Skeletal muscle cell (primary cell): ENCODE data around the gene KLK6.

Source experiments
- DNase-seq: peaks from one replicate; pipeline ENCODE4 v3.0.0-alpha.2; 2010; ENCODE audit warnings: low read depth
- H3K4me3 ChIP-seq: 2 replicates; pipeline ENCODE4 v1.5.1; 2011; ENCODE audit warnings: low read depth, mild to moderate bottlenecking, control low read depth, low read length, moderate library complexity

The KLK6 gene

GRCh38 chr19:50969413-50969760 lies at the start of gene KLK6:
KLK6 (minus strand) TSS chr19:50969591; CDS start chr19:50968104, 1,487 bp downstream.
- DNase-seq = no peak
- H3K4me3 ChIP-seq = no peak within 1 kb of the TSS

- no peak overlapping the region for H3K4me3 ChIP-seq
- no peak for DNase-seq
Observed at GRCh38 chr19:51018745-51019543, 49.6 kb upstream of the KLK6 start.

GRCh38 chr19:51016798-51017683 lies 47.6 kb upstream of the KLK6 start:
- no peak for DNase-seq
- peak overlapping the region; percentile 17 for H3K4me3 ChIP-seq

GRCh38 chr19:51015691-51016267 lies 46.4 kb upstream of the KLK6 start:
- no peak overlapping the region for H3K4me3 ChIP-seq
- DNase-seq = no peak

GRCh38 chr19:51014242-51014641 lies 44.9 kb upstream of the KLK6 start:
- no peak overlapping the region for H3K4me3 ChIP-seq

GRCh38 chr19:51012661-51013190 lies 43.3 kb upstream of the KLK6 start:
- H3K4me3 ChIP-seq = no peak overlapping the region
- no peak for DNase-seq

More at GRCh38 chr19:51014242-51014641, 44.9 kb upstream of the KLK6 start:
- no peak for DNase-seq

GRCh38 chr19:51010066-51010795 lies 40.8 kb upstream of the KLK6 start:
- no peak overlapping the region for H3K4me3 ChIP-seq
- no peak for DNase-seq

- no peak for DNase-seq
- H3K4me3 ChIP-seq = no peak overlapping the region
Observed at GRCh38 chr19:51009061-51009891, 39.9 kb upstream of the KLK6 start.

GRCh38 chr19:51007488-51007887 lies 38.1 kb upstream of the KLK6 start:
- DNase-seq = no peak
- H3K4me3 ChIP-seq = no peak overlapping the region

- no peak for DNase-seq
- H3K4me3 ChIP-seq = no peak overlapping the region
Observed at GRCh38 chr19:51006406-51006805, 37.0 kb upstream of the KLK6 start.

- DNase-seq = no peak
- H3K4me3 ChIP-seq = no peak overlapping the region
Observed at GRCh38 chr19:51005248-51005647, 35.9 kb upstream of the KLK6 start.

GRCh38 chr19:51003316-51003715 lies 33.9 kb upstream of the KLK6 start:
- no peak overlapping the region for H3K4me3 ChIP-seq
- no peak for DNase-seq

- H3K4me3 ChIP-seq = no peak overlapping the region
- no peak for DNase-seq
Observed at GRCh38 chr19:51002542-51003311, 33.3 kb upstream of the KLK6 start.

GRCh38 chr19:51002089-51002532 lies 32.7 kb upstream of the KLK6 start:
- no peak for DNase-seq
- H3K4me3 ChIP-seq = no peak overlapping the region

- no peak within 1 kb of the TSS for H3K4me3 ChIP-seq
Observed at GRCh38 chr19:51001515-51001914, 32.1 kb upstream of the KLK6 start, which contains the start of gene KLK8. KLK8 (minus strand) TSS chr19:51001604; CDS start chr19:51001167, 437 bp downstream.

GRCh38 chr19:51000981-51001380 lies 31.6 kb upstream of the KLK6 start:
- no peak for DNase-seq
- no peak overlapping the region for H3K4me3 ChIP-seq

More at GRCh38 chr19:51001515-51001914, 32.1 kb upstream of the KLK6 start, which contains the start of gene KLK8:
- no peak for DNase-seq

GRCh38 chr19:51000426-51000825 lies 31.0 kb upstream of the KLK6 start:
- no peak overlapping the region for H3K4me3 ChIP-seq
- no peak for DNase-seq

GRCh38 chr19:50998686-50999085 lies 29.3 kb upstream of the KLK6 start:
- no peak for DNase-seq
- H3K4me3 ChIP-seq = no peak overlapping the region
